Left lung (tissue), 10 donors: ENCODE measurements around the gene ARHGAP21. TPM values are rescaled to one million over a fixed set of nuclear protein-coding genes. Genes with fewer than 3 reads are reported as not detected.

ENCODE experiments used
- ATAC-seq: fragments of 200-7000 bp; cut with Tn5 transposase; one replicate; pipeline ENCODE4 v1.9.1; 2020; ENCODE audit warnings: moderate library complexity
- DNase-seq, 4 donors: peaks; one replicate each; pipeline ENCODE4 v3.0.0-alpha.2; 2013 to 2020
- H3K27ac ChIP-seq, 2 donors: fragments of 200-600 bp; sonication (generic) in 1 of 2; one replicate each; pipeline versions ENCODE4 v1.5.0 to v1.8.0; 2020 to 2021
- H3K27me3 ChIP-seq, 2 donors: fragments of 200-600 bp; sonication (generic) in 1 of 2; one replicate each; pipeline versions ENCODE4 v1.5.0 to v1.8.0; 2020 to 2021
- H3K36me3 ChIP-seq, 2 donors: fragments of 200-600 bp; sonication (generic) in 1 of 2; one replicate each; pipeline versions ENCODE4 v1.5.0 to v1.8.0; 2020 to 2021
- H3K4me1 ChIP-seq, 2 donors: fragments of 200-600 bp; one replicate each; pipeline ENCODE4 v1.8.0; 2021
- H3K4me3 ChIP-seq, 2 donors: fragments of 200-600 bp; sonication (generic) in 1 of 2; one replicate each; pipeline versions ENCODE4 v1.5.0 to v1.8.0; 2020 to 2021; ENCODE audit warnings: mild to moderate bottlenecking in 1 of 2
- H3K9me3 ChIP-seq, 2 donors: fragments of 200-600 bp; sonication (generic) in 1 of 2; one replicate each; pipeline versions ENCODE4 v1.5.0 to v1.8.0; 2020 to 2021
- intact Hi-C, 2 donors: fragments of 100-400 bp; cut with DNase I; formaldehyde crosslinking; loops; one replicate each; pipeline versions ENCODE4 v1.11.2 to v1.14.2; 2022
- polyA plus RNA-seq, 6 donors: library from polyadenylated mRNA; unstranded; fragments of 120-200 nt; gene quantifications; one replicate each; pipeline ENCODE4 v1.2.1, GENCODE V29; 2013; ENCODE audit not compliant: insufficient read length in 6 of 6
- total RNA-seq, 2 donors: library from RNA; stranded (reverse); fragmentation: NEBNext Ultra II Directional; extraction: Animal tissue kit (Norgen Biotek cat#: 25700); gene quantifications; one replicate each; pipeline ENCODE4 v1.2.1, GENCODE V29; 2021
- TF ChIP-seq, protein P1 (sequence below), 2 donors: fragments of 200-600 bp; sonication (generic) in 1 of 2; IDR thresholded peaks; one replicate each; pipeline versions ENCODE4 v1.5.0 to v1.8.0; 2021; ENCODE audit warnings: antibody characterized with exemption in 2 of 2
- donor health status: DM: no; HTN: yes; CAD: no.
- donor health status: DM: no; HTN: no; CAD: no.

The ARHGAP21 gene
- total and polyA plus RNA-seq, 8 donors: 74.3 to 155 (median 126) TPM

DNA sequence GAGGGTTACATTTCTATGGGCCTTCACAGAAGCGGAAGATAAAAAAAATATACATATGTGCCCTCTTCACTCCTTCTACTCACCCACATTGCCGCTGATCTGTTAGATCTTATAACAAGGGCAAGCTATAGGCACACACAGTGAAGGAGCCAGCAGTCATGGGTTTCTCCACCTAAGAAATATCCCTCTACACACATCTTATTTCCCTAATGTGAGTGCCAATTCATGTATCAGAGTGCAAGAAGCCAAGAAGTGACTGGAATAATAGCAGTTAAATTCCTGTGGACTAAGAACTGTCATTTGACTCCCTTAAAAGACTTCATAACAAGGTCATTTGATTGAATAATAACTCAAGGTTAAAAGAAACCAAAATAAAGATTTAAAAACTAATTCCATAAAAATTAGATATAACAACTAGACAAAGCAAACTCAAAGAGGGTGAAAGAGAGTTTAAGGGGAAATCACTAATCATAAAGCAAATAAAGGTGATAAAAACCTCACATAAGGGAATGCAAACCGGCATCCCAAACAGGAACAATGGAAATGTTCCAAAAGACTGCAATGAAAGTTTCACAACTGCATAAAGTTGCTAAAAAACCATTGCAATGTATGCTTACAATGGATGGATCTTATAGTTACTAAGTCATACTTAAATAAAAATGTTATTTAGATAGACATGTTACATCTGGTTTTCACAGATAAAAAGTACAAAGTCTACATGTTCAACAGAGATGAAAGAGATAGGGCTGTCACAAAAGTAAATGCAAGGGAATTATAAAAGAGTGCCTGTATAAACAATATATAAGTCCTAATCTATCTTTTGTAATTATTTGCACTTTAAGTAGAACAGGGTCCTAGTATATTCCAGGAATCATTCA lies 42.8 kb downstream of the ARHGAP21 start:
- TF ChIP-seq, protein P1, sequence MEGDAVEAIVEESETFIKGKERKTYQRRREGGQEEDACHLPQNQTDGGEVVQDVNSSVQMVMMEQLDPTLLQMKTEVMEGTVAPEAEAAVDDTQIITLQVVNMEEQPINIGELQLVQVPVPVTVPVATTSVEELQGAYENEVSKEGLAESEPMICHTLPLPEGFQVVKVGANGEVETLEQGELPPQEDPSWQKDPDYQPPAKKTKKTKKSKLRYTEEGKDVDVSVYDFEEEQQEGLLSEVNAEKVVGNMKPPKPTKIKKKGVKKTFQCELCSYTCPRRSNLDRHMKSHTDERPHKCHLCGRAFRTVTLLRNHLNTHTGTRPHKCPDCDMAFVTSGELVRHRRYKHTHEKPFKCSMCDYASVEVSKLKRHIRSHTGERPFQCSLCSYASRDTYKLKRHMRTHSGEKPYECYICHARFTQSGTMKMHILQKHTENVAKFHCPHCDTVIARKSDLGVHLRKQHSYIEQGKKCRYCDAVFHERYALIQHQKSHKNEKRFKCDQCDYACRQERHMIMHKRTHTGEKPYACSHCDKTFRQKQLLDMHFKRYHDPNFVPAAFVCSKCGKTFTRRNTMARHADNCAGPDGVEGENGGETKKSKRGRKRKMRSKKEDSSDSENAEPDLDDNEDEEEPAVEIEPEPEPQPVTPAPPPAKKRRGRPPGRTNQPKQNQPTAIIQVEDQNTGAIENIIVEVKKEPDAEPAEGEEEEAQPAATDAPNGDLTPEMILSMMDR (IDR thresholded peaks at IDR 0.05): no peak
- peaks cover 0 to 7% of the 10 kb centered on the region in 2 donors for H3K4me1 ChIP-seq
- H3K9me3 ChIP-seq: no peaks in the 10 kb centered on the region
- DNase-seq: no peak
- intact Hi-C loops: no loop called here
- ATAC-seq: peak; percentile 18
- H3K4me3 ChIP-seq: no peak overlapping the region
- H3K27ac ChIP-seq: no peak overlapping the region
- no peaks in the 10 kb centered on the region for H3K27me3 ChIP-seq
- no peaks in the 10 kb centered on the region for H3K36me3 ChIP-seq

- Histone ChIP-seq H3K9me3 (no peaks in the 10 kb centered on the region), H3K4me1 (peaks cover 0 to 7% of the 10 kb centered on the region in 2 donors), H3K4me3 (no peak overlapping the region), H3K27ac (no peak overlapping the region), H3K27me3 (no peaks in the 10 kb centered on the region), H3K36me3 (no peaks in the 10 kb centered on the region)
- ATAC-seq (no peak), DNase-seq (no peak)
- TF ChIP-seq, protein P1 (IDR thresholded peaks at IDR 0.05): no peak
- intact Hi-C loops: no loop called here
Measured at GRCh38 chr10:24678757-24679156, 44.9 kb downstream of the ARHGAP21 start.

DNA sequence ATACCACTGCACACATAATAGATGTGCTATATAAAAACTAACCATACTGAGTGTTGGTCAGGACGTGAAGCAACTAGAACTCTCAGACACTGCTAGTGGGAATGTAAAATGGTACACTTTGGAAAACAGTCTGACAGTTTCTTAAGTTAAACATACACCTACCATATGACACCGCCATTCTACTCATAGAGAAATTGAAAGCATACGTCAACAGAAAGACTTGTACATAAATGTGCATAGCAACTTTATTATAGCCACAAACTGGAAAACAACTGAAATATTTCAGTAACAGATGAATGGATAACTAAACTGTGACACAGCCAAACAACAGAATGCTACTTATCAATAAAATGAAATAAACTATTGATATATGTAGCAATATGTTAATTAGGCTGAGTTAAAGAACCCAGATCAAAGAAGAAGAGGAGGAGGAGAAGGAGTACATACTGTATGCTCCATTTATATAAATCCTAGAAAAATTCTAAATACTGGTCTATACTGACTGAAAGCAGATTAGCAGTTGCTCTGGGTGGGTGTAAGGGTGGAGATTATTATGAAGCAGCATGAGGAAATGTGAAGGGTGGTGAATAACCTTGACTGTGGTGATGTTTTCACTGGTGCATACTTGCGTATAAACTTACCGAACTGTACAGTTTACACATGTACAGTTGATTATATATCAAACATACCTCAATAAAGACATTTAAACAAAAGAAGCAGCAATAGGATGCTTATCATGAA lies 48.6 kb downstream of the ARHGAP21 start:
- Histone ChIP-seq H3K4me1 (no peaks in the 10 kb centered on the region), H3K4me3 (no peak overlapping the region), H3K9me3 (no peaks in the 10 kb centered on the region), H3K36me3 (no peaks in the 10 kb centered on the region), H3K27me3 (no peaks in the 10 kb centered on the region), H3K27ac (no peak overlapping the region)
- no peak for DNase-seq
- no peak for ATAC-seq
- TF ChIP-seq, protein P1 (IDR thresholded peaks at IDR 0.05): no peak
- intact Hi-C loops: no loop called here

- intact Hi-C loops: no loop called here
- TF ChIP-seq, protein P1 (IDR thresholded peaks at IDR 0.05): no peak
- Histone ChIP-seq H3K9me3 (no peaks in the 10 kb centered on the region), H3K4me1 (no peaks in the 10 kb centered on the region), H3K4me3 (no peak overlapping the region), H3K27ac (no peak overlapping the region), H3K27me3 (no peaks in the 10 kb centered on the region), H3K36me3 (no peaks in the 10 kb centered on the region)
- ATAC-seq (no peak), DNase-seq (no peak)
Measured at GRCh38 chr10:24670964-24671670, 52.6 kb downstream of the ARHGAP21 start.
